HUES64 (cell line): ENCODE results near the gene PCDHGB7.
"Not testable (repeated sequence)": the region's sequence is repeated elsewhere in the genome, so short reads cannot be mapped to it uniquely, and the experiment has no call there.

Experiments
- H3K27ac ChIP-seq: 2 replicates; pipeline ENCODE4 v1.7.0; 2013; ENCODE audit warnings: low read depth, low read length, inconsistent platforms
- H3K27me3 ChIP-seq: 2 replicates; pipeline ENCODE4 v1.6.1; 2013; ENCODE audit warnings: mild to moderate bottlenecking, low read length; ENCODE audit not compliant: insufficient read depth
- H3K36me3 ChIP-seq: 2 replicates; pipeline ENCODE4 v1.6.1; 2013; ENCODE audit warnings: mild to moderate bottlenecking, low read length; ENCODE audit not compliant: insufficient read depth
- H3K4me1 ChIP-seq: 2 replicates; pipeline ENCODE4 v1.6.1; 2013; ENCODE audit warnings: mild to moderate bottlenecking, low read length, moderate library complexity; ENCODE audit not compliant: insufficient read depth
- H3K4me3 ChIP-seq: 2 replicates; pipeline ENCODE4 v1.5.1; 2013; ENCODE audit warnings: mild to moderate bottlenecking, low read length, moderate library complexity
- H3K9ac ChIP-seq: 2 replicates; pipeline ENCODE4 v1.6.1; 2013; ENCODE audit warnings: mild to moderate bottlenecking, low read depth, low read length
- H3K9me3 ChIP-seq: 2 replicates; pipeline ENCODE4 v1.6.1; 2013; ENCODE audit warnings: low read depth, low read length; ENCODE audit not compliant: insufficient read depth
- WGBS: fragments of 150-250, 120-280 bp; methylation state at CpG from one replicate; pipeline ENCODE4 v1.1.7; 2013; ENCODE audit warnings: missing lambda C conversion rate; 5-methylcytosine and 5-hydroxymethylcytosine counted together

PCDHGB7 gene

DNA sequence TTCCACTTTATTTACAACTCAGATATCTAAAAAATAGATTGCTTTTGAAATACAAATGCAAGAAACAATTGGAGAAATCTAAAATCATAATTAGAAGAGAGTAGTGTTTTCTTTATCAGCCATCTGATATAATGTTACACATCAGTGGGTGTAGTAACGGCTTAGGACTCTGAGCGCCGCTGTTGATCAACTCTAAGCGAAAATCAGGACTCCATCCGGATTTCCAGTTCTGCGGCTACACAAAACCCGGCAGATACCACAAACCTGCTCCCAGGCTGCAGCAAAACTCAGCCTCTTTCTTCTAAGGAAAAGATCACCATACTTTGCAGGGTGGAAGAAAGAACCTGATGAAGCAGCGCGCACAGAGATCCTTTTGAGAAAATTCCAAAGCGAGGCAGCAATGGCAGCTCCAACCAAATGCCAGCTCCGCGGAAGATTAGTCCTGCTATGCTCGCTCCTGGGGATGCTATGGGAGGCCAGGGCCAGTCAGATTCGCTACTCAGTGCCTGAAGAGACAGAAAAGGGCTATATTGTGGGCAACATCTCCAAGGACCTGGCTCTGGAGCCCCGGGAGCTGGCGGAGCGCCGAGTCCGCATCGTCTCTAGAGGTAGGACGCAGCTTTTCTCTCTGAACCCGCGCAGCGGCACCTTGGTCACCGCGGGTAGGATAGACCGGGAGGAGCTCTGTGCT lies 14.8 kb upstream of the PCDHGB7 start, which contains the start of gene PCDHGA9:
PCDHGA9 (plus strand) TSS at position 226 of the 691 bp plus-strand sequence; CDS start at position 401, 175 bp downstream.
- Histone ChIP-seq H3K9me3 (peaks cover 30% of the 10 kb centered on the region), H3K27me3 (no peaks in the 10 kb centered on the region), H3K9ac (no peak within 1 kb of the TSS), H3K27ac (no peak within 1 kb of the TSS), H3K36me3 (no peaks in the 10 kb centered on the region; the same call in 1 of the 2 replicates), H3K4me3 (no peak within 1 kb of the TSS), H3K4me1 (no peaks in the 10 kb centered on the region)
- 94% methylated on average over 27 of the region's 27 CpGs for WGBS

DNA sequence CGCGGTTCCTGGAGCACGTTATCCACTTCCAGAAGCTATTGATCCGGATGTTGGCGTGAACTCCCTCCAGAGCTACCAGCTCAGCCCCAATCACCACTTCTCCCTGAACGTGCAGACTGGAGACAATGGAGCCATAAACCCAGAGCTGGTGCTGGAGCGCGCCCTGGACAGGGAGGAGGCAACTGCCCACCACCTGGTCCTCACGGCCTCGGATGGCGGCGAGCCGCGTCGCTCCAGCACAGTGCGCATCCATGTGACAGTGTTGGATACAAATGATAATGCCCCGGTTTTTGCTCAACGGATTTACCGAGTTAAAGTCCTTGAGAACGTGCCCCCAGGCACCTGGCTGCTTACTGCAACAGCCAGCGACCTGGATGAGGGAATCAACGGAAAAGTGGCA lies 14.1 kb upstream of the PCDHGB7 start:
- Histone ChIP-seq H3K4me1 (no peaks in the 10 kb centered on the region), H3K27me3 (0 out of 2 replicates have a peak, but pooled peaks cover under 1% of the 10 kb centered on the region), H3K36me3 (no peaks in the 10 kb centered on the region; the same call in 1 of the 2 replicates), H3K4me3 (no peak overlapping the region), H3K9ac (no peak overlapping the region), H3K27ac (no peak overlapping the region), H3K9me3 (peaks cover 29% of the 10 kb centered on the region)
- 94% methylated on average over 22 of the region's 22 CpGs for WGBS

DNA sequence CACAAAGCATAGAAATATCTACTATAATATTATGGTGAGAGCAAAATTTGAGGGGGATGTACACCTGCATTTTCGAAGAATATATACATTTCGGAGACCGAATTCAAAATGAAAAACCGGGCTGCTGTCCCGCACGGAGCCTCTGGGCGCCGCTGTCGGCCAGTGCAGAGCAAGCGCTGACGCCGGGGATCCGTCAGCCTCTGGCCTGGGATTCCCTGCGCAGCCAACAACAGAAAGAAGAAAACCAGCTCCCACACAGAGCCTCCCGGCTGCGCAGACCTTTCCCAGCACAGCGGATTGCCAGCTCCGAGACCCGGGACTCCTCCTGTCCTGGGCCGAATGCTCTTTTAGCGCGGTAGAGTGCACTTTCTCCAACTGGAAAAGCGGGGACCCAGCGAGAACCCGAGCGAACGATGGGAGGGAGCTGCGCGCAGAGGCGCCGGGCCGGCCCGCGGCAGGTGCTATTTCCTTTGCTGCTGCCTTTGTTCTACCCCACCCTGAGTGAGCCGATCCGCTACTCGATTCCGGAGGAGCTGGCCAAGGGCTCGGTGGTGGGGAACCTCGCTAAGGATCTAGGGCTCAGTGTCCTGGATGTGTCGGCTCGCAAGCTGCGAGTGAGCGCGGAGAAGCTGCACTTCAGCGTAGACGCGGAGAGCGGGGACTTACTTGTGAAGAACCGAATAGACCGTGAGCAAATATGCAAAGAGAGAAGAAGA lies 9.5 kb upstream of the PCDHGB7 start, which contains the start of gene PCDHGB6:
PCDHGB6 (plus strand) TSS at position 232 of the 716 bp plus-strand sequence; CDS start at position 414, 182 bp downstream.
- H3K27me3 ChIP-seq, H3K36me3 ChIP-seq, H3K27ac ChIP-seq, H3K4me1 ChIP-seq: not testable (repeated sequence)
- Histone ChIP-seq H3K9ac (peak within 1 kb of the TSS; percentile 71), H3K4me3 (peak within 1 kb of the TSS; percentile 69), H3K9me3 (peaks cover 10% of the 10 kb centered on the region; the same call in 1 of the 2 replicates)
- WGBS = 66% methylated on average over 49 of the region's 51 CpGs

DNA sequence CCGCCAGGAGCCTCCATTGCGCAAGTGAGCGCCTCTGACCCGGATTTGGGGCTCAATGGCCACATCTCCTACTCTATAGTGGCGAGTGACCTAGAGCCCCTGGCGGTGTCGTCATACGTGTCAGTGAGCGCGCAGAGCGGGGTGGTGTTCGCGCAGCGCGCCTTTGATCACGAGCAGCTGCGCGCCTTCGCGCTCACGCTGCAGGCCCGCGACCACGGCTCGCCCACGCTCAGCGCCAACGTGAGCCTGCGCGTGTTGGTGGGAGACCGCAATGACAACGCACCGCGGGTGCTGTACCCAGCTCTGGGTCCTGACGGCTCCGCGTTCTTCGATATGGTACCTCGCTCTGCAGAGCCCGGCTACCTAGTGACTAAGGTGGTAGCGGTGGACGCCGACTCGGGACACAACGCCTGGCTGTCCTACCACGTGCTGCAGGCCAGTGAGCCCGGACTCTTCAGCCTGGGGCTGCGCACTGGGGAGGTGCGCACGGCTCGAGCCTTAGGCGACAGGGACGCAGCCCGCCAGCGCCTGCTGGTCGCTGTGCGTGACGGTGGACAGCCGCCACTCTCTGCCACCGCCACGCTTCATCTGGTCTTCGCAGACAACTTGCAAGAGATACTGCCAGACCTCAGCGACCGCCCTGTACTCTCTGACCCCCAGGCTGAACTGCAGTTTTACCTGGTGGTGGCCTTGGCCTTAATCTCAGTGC lies 7.7 kb upstream of the PCDHGB7 start:
- H3K9me3 ChIP-seq = peaks cover 16% of the 10 kb centered on the region; the same call in 1 of the 2 replicates
- no peaks in the 10 kb centered on the region for H3K4me1 ChIP-seq
- H3K36me3 ChIP-seq = peaks cover 3% of the 10 kb centered on the region; the same call in 1 of the 2 replicates

DNA sequence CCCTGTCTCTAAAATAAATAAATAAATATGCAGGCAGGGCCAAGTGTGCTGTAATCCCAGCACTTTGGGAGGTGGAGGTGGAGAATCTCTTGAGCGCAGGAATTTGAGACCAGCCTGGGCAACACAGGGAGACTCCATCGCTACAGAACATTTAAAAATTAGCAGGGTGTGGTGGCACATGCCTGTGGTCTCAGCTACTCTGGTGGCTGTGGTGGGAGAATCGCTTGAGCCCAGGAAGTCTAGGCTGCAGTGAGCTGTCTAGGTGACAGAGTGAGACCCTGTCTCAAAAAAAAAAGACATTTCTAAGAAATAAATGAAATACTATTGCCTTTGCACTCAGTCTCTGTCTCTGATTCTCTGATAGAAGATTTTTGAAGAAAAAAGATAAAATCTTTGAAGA lies 5.9 kb upstream of the PCDHGB7 start:
- Histone ChIP-seq H3K9me3 (peaks cover 21% of the 10 kb centered on the region; the same call in 1 of the 2 replicates), H3K9ac (no peak overlapping the region), H3K36me3 (peaks cover 3% of the 10 kb centered on the region; the same call in 1 of the 2 replicates), H3K27me3 (peaks cover 10% of the 10 kb centered on the region), H3K27ac (no peak overlapping the region), H3K4me1 (no peaks in the 10 kb centered on the region), H3K4me3 (no peak overlapping the region)
- WGBS = 97% methylated on average over 3 of the region's 3 CpGs

More for the DNA sequence above, 7.7 kb upstream of the PCDHGB7 start:
- no peak overlapping the region for H3K4me3 ChIP-seq
- 97% methylated on average over 64 of the region's 64 CpGs for WGBS
- H3K27ac ChIP-seq = no peak overlapping the region
- peaks cover 10% of the 10 kb centered on the region for H3K27me3 ChIP-seq
- H3K9ac ChIP-seq = no peak overlapping the region

DNA sequence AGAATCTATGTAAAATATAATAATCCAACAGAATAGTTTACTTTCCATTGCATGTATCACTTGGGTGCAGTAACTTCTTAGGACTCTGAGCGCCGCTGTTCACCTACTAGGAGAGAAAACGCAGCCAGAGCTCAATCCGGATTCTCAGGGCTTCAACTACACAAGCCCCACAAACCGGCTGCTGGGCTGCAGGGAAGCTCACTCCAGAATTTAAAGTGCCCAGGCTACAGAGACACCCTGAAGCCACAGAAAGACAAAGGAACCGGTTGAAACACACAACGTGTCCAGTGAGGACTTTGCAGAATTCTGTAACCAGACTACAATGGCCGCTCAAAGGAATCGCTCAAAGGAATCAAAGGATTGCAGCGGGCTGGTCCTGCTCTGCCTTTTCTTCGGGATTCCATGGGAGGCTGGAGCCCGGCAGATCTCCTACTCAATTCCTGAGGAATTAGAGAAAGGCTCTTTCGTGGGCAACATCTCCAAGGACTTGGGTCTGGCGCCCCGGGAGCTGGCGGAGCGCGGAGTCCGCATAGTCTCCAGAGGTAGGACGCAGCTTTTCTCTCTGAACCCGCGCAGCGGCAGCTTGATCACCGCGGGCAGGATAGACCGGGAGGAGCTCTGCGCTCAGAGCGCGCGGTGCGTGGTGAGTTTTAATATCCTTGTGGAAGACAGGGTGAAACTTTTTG lies 4.5 kb upstream of the PCDHGB7 start, which contains the start of gene PCDHGA10:
PCDHGA10 (plus strand) TSS at position 134 of the 686 bp plus-strand sequence; CDS start at position 323, 189 bp downstream.
- WGBS = 85% methylated on average over 31 of the region's 31 CpGs
- Histone ChIP-seq H3K9ac (peak within 1 kb of the TSS; percentile 71), H3K4me1 (no peaks in the 10 kb centered on the region), H3K9me3 (peaks cover 21% of the 10 kb centered on the region; the same call in 1 of the 2 replicates), H3K4me3 (peak within 1 kb of the TSS; percentile 77), H3K27me3 (peaks cover 10% of the 10 kb centered on the region), H3K36me3 (peaks cover 3% of the 10 kb centered on the region; the same call in 1 of the 2 replicates), H3K27ac (no peak within 1 kb of the TSS)

DNA sequence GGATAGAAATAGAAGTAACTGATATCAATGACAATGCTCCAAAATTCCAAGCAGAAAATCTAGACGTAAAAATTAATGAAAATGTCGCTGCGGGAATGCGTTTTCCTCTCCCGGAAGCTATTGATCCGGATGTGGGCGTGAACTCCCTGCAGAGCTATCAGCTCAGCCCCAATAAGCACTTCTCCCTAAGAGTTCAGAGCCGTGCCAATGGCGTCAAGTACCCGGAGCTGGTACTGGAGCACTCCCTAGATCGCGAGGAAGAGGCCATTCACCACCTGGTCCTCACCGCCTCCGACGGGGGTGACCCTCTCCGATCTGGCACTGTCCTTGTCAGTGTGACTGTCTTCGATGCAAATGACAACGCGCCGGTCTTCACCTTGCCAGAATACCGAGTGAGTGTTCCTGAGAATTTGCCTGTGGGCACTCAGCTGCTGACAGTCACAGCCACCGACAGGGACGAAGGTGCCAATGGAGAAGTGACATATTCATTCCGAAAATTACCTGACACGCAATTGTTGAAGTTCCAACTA lies 3.9 kb upstream of the PCDHGB7 start:
- peak overlapping the region; percentile 77 for H3K4me3 ChIP-seq
- peaks cover 12% of the 10 kb centered on the region for H3K27me3 ChIP-seq
- no peak overlapping the region for H3K27ac ChIP-seq
- 90% methylated on average over 25 of the region's 25 CpGs for WGBS
- no peaks in the 10 kb centered on the region for H3K4me1 ChIP-seq
- peak overlapping the region; percentile 71; the same call in 1 of the 2 replicates for H3K9ac ChIP-seq
- peaks cover 26% of the 10 kb centered on the region for H3K9me3 ChIP-seq
- H3K36me3 ChIP-seq = peaks cover 6% of the 10 kb centered on the region; the same call in 1 of the 2 replicates

DNA sequence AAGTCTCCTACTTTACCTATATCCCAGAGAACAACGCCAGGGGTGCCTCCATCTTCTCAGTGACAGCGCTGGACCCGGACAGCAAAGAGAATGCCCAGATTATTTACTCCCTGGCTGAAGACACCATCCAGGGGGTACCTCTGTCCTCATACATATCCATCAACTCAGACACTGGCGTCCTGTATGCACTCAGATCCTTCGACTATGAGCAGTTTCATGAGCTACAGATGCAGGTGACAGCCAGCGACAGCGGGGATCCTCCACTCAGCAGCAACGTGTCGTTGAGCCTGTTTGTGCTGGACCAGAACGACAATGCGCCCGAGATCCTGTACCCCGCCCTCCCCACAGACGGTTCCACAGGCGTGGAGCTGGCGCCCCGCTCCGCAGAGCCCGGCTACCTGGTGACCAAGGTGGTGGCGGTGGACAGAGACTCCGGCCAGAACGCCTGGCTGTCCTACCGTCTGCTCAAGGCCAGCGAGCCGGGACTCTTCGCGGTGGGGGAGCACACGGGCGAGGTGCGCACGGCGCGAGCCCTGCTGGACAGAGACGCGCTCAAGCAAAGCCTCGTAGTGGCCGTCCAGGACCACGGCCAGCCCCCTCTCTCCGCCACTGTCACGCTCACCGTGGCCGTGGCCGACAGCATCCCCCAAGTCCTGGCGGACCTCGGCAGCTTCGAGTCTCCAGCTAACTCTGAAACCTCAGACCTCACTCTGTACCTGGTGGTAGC lies 2.8 kb upstream of the PCDHGB7 start:
- not testable (repeated sequence) for H3K27me3 ChIP-seq, H3K9ac ChIP-seq, H3K4me1 ChIP-seq, H3K4me3 ChIP-seq, H3K27ac ChIP-seq
- Histone ChIP-seq H3K9me3 (peaks cover 33% of the 10 kb centered on the region), H3K36me3 (peaks cover 14% of the 10 kb centered on the region; the same call in 1 of the 2 replicates)
- WGBS = 96% methylated on average over 46 of the region's 46 CpGs

DNA sequence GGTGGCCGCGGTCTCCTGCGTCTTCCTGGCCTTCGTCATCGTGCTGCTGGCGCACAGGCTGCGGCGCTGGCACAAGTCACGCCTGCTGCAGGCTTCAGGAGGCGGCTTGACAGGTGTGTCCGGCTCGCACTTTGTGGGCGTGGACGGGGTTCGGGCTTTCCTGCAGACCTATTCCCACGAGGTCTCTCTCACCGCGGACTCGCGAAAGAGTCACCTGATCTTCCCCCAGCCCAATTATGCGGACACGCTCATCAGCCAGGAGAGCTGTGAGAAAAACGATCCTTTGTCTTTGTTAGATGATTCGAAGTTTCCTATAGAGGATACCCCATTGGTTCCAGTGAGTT lies 2.2 kb upstream of the PCDHGB7 start:
- Histone ChIP-seq H3K36me3 (peaks cover 20% of the 10 kb centered on the region; the same call in 1 of the 2 replicates), H3K9me3 (peaks cover 36% of the 10 kb centered on the region)
- not testable (repeated sequence) for H3K9ac ChIP-seq, H3K27me3 ChIP-seq, H3K27ac ChIP-seq, H3K4me3 ChIP-seq, H3K4me1 ChIP-seq
- 96% methylated on average over 24 of the region's 24 CpGs for whole genome bisulfite sequencing
